SU-DHL-6 (cell line): Measurements from ENCODE around the gene RELCH.

ENCODE experiments used
- H2AFZ ChIP-seq: fragments of 200-600 bp; sonication (generic); 2 replicates; pipeline ENCODE4 v1.6.1; 2014; ENCODE audit warnings: low read depth, mild to moderate bottlenecking, moderate library complexity, mixed read lengths, antibody characterized with exemption, low read length; ENCODE audit not compliant: severe bottlenecking
- H3F3A ChIP-seq: fragments of 200-600 bp; shearing (Covaris generic); 2 replicates; pipeline ENCODE4 v1.6.0; 2016; ENCODE audit warnings: antibody characterized with exemption, mild to moderate bottlenecking; ENCODE audit not compliant: insufficient read depth
- H3K27ac ChIP-seq: fragments of 200-600 bp; sonication (generic); 2 replicates; pipeline ENCODE4 v1.5.1; 2016; ENCODE audit warnings: low read depth, mild to moderate bottlenecking, low read length, moderate library complexity, mixed read lengths
- H3K27me3 ChIP-seq: fragments of 200-600 bp; sonication (generic), shearing (Covaris generic); 2 replicates; pipeline ENCODE4 v1.6.0; 2014; ENCODE audit warnings: mild to moderate bottlenecking, low read length
- H3K36me3 ChIP-seq: fragments of 200-600 bp; sonication (generic); 2 replicates; pipeline ENCODE4 v1.6.1; 2014; ENCODE audit warnings: mild to moderate bottlenecking, low read length, mixed read lengths
- H3K4me2 ChIP-seq: fragments of 300-600, 200-600 bp; shearing (Covaris generic), sonication (generic); 2 replicates; pipeline ENCODE4 v1.6.0; 2014; ENCODE audit warnings: low read length, low read depth, mild to moderate bottlenecking; ENCODE audit not compliant: poor library complexity, severe bottlenecking
- H3K4me3 ChIP-seq: fragments of 200-600 bp; sonication (generic); 2 replicates; pipeline ENCODE4 v1.5.1; 2014; ENCODE audit warnings: antibody characterized with exemption, low read length, mild to moderate bottlenecking, mixed read lengths; ENCODE audit not compliant: insufficient read depth, poor library complexity, severe bottlenecking
- H3K79me2 ChIP-seq: fragments of 200-600 bp; sonication (generic); 2 replicates; pipeline ENCODE4 v1.6.1; 2014; ENCODE audit warnings: mild to moderate bottlenecking, low read length, moderate library complexity; ENCODE audit not compliant: insufficient read depth
- H3K9ac ChIP-seq: fragments of 200-600 bp; sonication (generic); 2 replicates; pipeline ENCODE4 v1.7.0; 2014; ENCODE audit warnings: mild to moderate bottlenecking, low read length
- H3K9me2 ChIP-seq: fragments of 200-600 bp; sonication (generic); replicated peaks from 2 replicates; pipeline ENCODE4 v1.6.1; 2014; ENCODE audit warnings: low read length; ENCODE audit not compliant: insufficient read depth
- H3K9me3 ChIP-seq: fragments of 200-600 bp; sonication (generic); 2 replicates; pipeline ENCODE4 v1.6.1; 2014; ENCODE audit warnings: low read length, mixed read lengths; ENCODE audit not compliant: insufficient read depth
- H4K20me1 ChIP-seq: fragments of 200-600 bp; sonication (generic); 2 replicates; pipeline ENCODE4 v1.6.1; 2014; ENCODE audit warnings: low read depth, mild to moderate bottlenecking, antibody characterized with exemption, low read length, moderate library complexity, mixed read lengths
- EZH2phosphoT487 ChIP-seq: fragments of 200-600 bp; sonication (generic), shearing (Covaris generic); conservative IDR thresholded peaks from 2 replicates; pipeline ENCODE4 v1.6.1; 2018; ENCODE audit warnings: mild to moderate bottlenecking, antibody characterized with exemption, low read length, moderate library complexity, mixed read lengths
- TF ChIP-seq, protein P1 (sequence below): fragments of 200-600 bp; sonication (generic); IDR thresholded peaks from one replicate; pipeline ENCODE4 v1.5.1; 2017; ENCODE audit warnings: antibody characterized with exemption, mild to moderate bottlenecking, low read length, moderate library complexity; ENCODE audit not compliant: insufficient read depth, poor library complexity, severe bottlenecking

The RELCH gene

DNA sequence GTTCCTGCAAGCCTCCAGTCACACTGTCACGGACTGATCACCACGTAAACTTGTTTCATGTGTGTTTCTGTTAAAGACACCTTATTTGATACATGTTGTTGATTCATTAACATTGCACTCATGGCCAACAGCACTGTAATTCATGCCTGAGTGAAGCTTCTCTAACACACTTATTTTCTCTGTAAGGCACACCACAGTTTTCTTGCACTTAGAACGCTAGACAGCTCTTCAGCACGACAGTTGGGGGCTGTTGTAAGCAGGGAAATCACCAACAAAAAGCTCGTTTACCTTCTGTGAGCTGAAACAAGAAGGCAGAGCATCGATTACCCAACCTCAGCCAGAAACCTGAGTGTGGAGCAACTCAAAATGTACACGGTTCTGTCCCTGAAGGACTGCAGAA is 166.1 kb downstream of the RELCH start:
- H4K20me1 ChIP-seq, result no peaks in the 10 kb centered on the region
- H3F3A ChIP-seq, result no peaks in the 10 kb centered on the region
- H3K4me3 ChIP-seq, result no peak overlapping the region
- H3K27me3 ChIP-seq, result no peaks in the 10 kb centered on the region
- TF ChIP-seq EZH2phosphoT487, result no peak
- TF ChIP-seq, protein P1, sequence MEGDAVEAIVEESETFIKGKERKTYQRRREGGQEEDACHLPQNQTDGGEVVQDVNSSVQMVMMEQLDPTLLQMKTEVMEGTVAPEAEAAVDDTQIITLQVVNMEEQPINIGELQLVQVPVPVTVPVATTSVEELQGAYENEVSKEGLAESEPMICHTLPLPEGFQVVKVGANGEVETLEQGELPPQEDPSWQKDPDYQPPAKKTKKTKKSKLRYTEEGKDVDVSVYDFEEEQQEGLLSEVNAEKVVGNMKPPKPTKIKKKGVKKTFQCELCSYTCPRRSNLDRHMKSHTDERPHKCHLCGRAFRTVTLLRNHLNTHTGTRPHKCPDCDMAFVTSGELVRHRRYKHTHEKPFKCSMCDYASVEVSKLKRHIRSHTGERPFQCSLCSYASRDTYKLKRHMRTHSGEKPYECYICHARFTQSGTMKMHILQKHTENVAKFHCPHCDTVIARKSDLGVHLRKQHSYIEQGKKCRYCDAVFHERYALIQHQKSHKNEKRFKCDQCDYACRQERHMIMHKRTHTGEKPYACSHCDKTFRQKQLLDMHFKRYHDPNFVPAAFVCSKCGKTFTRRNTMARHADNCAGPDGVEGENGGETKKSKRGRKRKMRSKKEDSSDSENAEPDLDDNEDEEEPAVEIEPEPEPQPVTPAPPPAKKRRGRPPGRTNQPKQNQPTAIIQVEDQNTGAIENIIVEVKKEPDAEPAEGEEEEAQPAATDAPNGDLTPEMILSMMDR, result no peak
- H3K4me2 ChIP-seq, result no peak overlapping the region
- no peak overlapping the region for H2AFZ ChIP-seq
- H3K27ac ChIP-seq, result no peak overlapping the region
- no peaks in the 10 kb centered on the region for H3K36me3 ChIP-seq
- no peaks in the 10 kb centered on the region for H3K9me3 ChIP-seq
- no peaks in the 10 kb centered on the region for H3K9me2 ChIP-seq
- no peaks in the 10 kb centered on the region for H3K79me2 ChIP-seq
- H3K9ac ChIP-seq, result no peak overlapping the region

DNA sequence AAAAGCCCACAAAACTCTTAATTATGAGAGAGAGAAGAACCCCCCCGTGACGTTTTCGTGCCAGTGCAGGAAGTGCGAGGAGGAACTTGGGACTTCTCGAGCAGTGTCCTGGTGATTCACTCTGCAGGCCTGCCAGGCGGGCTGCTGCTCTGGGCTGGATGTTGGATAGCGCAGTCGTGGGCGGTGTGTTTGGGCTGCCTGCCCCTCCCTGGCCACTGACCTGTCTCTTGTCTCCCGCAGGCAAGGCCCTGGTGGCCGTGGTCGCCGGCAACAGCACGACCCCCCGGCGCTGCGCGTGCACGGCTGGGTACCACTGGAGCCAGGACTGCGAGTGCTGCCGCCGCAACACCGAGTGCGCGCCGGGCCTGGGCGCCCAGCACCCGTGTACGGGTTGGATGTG is 167.1 kb downstream of the RELCH start:
- no peaks in the 10 kb centered on the region for H3K79me2 ChIP-seq
- no peak overlapping the region for H3K9ac ChIP-seq
- no peaks in the 10 kb centered on the region for H3K36me3 ChIP-seq
- H2AFZ ChIP-seq, result no peak overlapping the region
- no peak overlapping the region for H3K27ac ChIP-seq
- no peak overlapping the region for H3K4me2 ChIP-seq
- H3K9me3 ChIP-seq, result no peaks in the 10 kb centered on the region
- H3F3A ChIP-seq, result no peaks in the 10 kb centered on the region
- H3K27me3 ChIP-seq, result no peaks in the 10 kb centered on the region
- no peaks in the 10 kb centered on the region for H3K9me2 ChIP-seq
- H3K4me3 ChIP-seq, result no peak overlapping the region
- TF ChIP-seq EZH2phosphoT487, result no peak
- TF ChIP-seq, protein P1, result no peak
- H4K20me1 ChIP-seq, result no peaks in the 10 kb centered on the region

DNA sequence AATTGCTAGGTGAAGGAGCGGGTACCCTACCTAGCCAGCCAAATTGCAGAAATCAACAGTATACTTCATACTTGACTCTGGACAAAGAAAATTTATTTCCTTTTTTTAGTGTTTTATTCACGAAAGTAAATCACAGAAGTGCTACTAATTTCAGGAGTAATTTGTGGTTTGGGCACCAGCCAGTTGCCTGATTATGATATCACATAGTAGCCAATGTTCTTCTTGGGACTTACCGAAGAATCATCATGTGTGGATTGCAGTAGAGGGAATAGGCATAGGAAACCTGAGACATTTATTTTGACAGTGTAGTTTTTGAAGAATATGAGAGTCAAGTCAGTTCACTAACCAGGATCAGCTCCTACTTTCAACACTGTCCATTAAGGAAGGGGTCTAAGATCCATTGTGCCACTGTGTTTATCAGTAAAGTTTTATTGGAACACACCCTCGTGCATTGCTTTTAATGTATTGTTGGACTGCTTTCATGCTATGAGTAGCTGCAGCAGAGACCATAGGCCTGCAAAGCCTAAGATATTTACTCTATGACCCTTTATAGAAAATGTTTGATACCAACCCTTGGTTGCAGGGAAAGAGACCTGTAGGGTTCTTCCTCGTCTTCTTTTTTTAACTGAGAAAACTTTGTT is 170.1 kb downstream of the RELCH start:
- no peak overlapping the region for H3K4me2 ChIP-seq
- no peaks in the 10 kb centered on the region for H3K36me3 ChIP-seq
- H3K27me3 ChIP-seq, result no peaks in the 10 kb centered on the region
- H3K9ac ChIP-seq, result no peak overlapping the region
- H4K20me1 ChIP-seq, result no peaks in the 10 kb centered on the region
- no peak overlapping the region for H2AFZ ChIP-seq
- H3K79me2 ChIP-seq, result no peaks in the 10 kb centered on the region
- no peaks in the 10 kb centered on the region for H3F3A ChIP-seq
- no peak for TF ChIP-seq EZH2phosphoT487
- TF ChIP-seq, protein P1, result no peak
- no peak overlapping the region for H3K4me3 ChIP-seq
- no peaks in the 10 kb centered on the region for H3K9me2 ChIP-seq
- no peak overlapping the region for H3K27ac ChIP-seq
- no peaks in the 10 kb centered on the region for H3K9me3 ChIP-seq
